Activated naive CD4-positive, alpha-beta T cell treated with anti-CD3 and anti-CD28 coated beads, Interleukin-2, amount 50 U/mL, for 16 hours (primary cell): ENCODE measurements around the gene TMEM51.

Experiments used
- DNase-seq: peaks from one replicate; pipeline ENCODE4 v3.0.0-alpha.2; 2020

The TMEM51 gene, protein sequence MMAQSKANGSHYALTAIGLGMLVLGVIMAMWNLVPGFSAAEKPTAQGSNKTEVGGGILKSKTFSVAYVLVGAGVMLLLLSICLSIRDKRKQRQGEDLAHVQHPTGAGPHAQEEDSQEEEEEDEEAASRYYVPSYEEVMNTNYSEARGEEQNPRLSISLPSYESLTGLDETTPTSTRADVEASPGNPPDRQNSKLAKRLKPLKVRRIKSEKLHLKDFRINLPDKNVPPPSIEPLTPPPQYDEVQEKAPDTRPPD

GRCh38 chr1:15153184-15153841 is at the start of gene TMEM51:
Gene TMEM51, plus strand, starts transcription at chr1:15153747. Its CDS starts 61,341 bp downstream, at chr1:15215088.
- no peak for DNase-seq

DNA sequence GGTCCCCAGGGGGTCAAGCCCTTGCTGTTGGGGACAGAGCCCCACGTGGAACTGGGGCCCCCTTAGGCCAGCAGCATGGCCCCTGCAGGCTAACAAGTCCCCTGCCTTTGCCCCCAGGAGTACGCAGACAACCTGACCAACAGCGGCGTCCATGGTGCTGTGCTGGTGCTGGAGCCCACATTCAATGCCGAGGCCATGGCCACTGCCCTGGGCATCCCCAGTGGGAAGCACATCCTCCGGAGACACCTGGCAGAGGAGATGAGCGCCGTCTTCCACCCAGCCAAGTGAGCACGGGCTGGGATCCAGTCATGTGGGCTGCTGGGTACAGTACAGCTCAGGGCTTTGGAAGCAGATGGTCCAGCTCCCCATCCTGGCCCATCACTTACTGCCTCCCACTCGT is 49.6 kb upstream of the TMEM51 start:
- no peak for DNase-seq

- no peak for DNase-seq
These were observed 48.8 kb upstream of the TMEM51 start for GRCh38 chr1:15104768-15105167.

GRCh38 chr1:15106608-15107007 is 46.9 kb upstream of the TMEM51 start:
- no peak for DNase-seq

DNA sequence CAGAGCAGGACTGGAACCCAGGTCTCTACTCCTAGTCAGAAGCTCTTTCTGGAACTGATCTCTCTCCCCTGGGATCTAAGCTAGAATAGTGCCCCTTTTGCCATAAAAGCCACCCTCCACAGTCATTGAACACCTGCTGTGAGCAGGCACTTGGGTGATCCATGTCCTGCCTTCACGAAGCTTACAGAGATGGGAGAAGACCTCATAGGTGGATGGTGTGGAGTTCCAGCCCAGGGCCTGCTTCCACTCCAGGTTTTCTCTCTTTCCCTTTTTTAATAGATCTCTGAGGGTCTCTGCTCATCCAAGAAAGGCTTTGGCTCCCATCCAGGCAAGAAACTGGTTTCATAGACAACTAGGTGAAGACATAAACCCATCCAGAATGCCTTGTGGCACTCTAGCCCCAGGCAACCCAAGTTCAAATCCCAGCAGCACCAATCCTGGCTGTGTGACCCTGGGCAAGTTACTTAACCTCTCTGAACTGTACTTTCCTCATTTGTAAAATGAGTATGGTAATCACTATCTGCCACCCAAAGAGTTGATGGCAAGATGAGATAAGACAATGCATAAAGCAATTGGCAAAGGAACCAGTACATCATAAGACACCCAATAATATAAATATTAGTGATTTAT is 46.4 kb upstream of the TMEM51 start:
- no peak for DNase-seq

DNA sequence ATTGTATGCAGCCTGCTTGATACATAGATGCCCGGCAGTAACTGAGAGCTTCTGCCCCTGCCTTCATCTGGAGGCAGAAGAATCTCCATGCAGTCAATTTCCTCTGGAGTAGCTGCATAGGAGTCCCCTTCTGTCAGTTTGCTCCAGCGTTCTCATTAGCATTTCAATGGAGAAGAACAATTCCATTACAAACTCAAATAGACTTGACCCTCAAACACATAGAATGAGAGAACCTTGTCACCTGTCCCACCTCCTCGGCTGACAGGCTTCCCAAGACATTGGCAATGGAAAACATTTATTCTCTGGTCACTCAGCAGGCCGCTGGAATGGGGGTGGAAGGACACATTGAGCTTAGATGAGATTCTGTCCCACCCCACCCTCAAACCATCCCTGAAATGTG is 45.6 kb upstream of the TMEM51 start:
- no peak for DNase-seq

GRCh38 chr1:15110128-15110866 is 43.2 kb upstream of the TMEM51 start:
- DNase-seq, result no peak

DNA sequence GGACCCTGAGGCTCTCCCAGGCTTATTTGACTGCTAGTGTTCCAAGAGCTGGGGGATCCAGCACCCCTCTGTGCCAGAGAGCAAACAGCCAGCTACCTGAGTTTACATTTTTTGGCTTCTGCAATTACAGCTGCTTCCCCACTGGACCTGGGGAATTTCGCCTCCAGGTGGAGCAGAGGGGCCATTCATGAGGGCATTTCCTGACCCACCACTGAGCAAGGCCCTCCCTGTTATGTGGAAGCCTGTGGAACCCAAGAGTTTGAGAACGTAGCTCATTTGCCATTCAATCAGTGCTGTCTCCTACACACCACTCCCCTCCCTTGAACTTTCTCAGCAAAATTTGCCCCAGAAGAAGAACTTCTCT is 42.7 kb upstream of the TMEM51 start:
- DNase-seq, result no peak

- DNase-seq, result no peak
These were observed 40.4 kb upstream of the TMEM51 start for GRCh38 chr1:15113146-15113545.

DNA sequence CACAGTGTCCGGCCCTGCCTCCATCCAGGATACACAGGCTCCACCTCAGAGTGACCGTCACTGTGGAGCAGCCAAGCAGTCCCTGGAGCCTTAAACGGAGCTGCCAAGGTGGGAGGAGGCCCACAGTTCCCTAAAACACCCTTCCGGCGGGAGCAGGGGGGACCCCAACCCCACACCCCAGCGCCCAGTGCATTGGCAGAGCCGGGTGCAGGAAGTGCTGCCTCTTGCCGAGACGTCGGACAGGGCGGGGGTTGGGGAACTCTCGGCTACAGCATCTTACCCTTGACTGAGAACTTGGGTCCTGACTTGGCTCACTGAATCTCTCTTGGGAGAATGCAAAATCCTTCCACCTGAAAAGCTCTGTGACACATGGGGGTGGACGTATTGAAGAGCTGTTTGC is 38.7 kb upstream of the TMEM51 start:
- no peak for DNase-seq

DNA sequence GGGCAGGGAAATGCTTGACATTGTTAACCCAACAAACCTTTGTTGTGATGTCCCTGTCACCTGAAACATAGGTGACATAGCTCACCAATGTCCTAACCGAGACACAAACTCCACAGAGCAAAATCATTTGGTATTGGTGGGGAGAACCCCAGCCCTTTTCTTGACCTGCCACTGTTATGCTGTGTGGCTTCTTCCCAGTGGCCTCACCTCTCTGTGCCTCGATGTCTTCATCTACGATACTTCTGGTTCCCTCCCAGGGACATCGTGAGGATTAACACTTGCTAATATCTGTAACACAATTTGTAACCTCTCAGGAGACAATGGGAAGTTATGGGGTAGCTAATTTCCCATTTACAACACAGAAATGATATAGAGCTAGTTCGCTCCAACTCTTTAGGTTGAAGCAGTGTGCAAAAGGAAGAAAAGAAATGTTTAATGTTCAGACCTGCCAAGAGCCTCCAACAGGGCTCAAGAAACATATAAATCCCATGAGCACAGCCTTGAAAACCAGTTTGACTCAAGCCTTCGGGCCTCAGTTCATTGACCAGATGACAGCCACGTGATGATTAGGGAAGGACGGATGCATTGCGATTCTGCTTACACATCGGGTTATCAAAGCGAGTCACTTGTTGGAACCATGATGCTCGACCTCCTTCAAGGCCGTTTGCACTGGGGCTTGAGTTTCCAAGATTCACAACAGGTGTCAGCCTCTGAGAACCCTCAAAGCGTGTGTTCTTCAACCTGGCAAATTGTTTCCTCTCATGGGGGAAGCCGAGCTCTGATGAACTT is 37.8 kb upstream of the TMEM51 start:
- DNase-seq, result no peak

GRCh38 chr1:15116966-15117365 is 36.6 kb upstream of the TMEM51 start:
- no peak for DNase-seq

DNA sequence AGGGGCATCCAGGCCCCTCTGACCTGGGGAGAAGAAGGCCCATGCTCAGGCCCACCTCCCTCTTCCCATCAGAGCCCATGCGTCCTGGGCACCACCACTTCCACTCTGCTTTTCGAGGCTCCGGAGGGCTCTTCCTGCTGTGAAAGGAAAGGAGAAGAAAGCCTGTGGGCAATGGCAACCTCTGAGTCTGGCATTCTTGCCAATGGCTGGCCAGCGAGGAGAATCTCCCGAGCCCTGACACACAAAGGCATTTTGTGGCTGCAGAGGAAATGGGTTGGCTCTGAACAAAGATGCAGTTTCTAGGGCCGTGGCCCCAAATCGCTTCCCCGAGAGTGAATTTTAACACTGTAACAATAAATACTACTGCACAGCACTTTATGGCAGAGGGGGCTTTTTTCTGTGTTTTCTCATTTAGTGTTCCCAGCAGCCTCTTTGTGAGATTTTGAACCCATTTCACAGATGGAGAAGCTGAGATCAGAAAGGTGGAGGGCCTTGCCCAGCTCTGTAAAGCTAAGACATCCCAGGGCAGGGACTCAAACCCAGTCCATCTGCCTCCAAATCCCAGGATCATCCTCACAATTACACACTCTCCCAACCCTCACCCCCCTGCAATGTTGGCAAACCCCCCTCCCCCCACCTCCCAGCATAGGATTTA is 35.7 kb upstream of the TMEM51 start:
- no peak for DNase-seq

- DNase-seq, result no peak
These were observed 35.0 kb upstream of the TMEM51 start for GRCh38 chr1:15118579-15118978.

DNA sequence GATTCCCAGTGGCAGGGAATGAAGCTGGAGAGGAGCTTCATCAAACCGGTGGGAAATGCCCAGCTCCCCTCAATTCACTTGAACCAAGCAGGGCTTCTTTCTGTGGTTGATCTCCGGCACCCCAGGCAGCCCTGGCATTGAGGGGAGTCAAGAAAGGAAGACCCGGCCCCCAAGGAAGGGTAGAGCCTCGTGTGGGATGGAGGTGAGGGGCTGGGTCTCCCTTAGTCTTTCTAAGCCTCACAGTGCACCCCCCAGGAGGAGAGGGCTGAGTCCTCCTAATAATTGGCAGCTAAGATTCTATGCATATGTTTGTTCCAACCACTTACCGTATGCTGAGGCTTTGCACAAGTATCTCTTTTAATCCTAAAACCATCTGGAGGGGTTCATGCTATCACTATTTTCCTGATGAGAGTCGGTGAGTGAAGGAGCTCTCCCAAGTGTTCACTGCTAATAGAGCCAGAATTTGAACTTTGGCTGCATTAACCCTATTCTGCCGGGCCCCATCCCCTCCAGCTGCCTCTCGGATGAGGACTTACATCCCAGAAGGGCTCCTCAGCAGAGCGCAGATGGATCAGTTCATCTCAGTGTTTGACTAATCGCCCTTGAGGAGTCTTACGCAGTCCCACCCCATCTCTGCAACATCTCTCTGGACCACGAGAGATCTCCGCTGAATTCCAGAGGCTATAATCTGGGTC is 33.1 kb upstream of the TMEM51 start:
- no peak for DNase-seq

DNA sequence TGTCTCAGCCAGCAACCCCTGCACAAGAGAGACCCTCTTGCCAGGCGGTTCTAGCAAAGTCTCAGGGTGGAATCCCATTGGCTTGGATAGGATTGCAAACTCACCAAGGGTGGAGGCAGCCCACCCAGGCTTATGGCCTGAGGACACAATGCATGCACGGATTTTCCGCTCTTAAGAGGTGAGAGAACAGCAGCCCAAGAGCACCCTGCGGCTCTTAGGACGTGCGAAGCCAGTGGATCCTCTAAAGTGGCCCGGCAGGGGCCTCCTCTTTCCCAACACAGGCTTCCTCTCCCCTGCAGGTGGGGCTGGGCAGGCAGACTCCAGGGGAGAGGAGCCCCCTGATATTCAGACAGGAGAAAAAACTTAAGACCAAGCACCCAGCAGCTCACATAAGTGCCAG is 31.2 kb upstream of the TMEM51 start:
- DNase-seq, result no peak

DNA sequence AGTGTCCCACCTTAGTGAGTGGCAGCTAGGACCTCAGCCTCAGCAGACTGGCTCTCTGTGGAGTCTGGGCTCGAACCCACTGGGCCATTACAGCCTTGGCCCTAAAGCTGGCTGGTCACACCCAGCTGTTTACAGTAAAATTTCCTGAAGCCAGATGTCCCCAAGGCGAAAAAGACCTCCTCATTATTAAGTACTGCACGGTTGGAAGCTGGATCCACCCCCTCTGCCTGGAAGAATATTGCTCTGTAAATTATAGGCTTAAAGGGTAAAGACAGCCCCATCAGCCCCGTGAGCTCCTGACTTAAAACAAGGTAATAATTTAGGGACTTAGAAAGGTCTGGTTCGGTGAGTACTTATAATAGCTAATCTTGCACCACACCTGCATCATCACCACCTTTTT is 30.3 kb upstream of the TMEM51 start:
- DNase-seq, result no peak

- no peak for DNase-seq
These were observed 29.6 kb upstream of the TMEM51 start for GRCh38 chr1:15123925-15124324.

GRCh38 chr1:15124362-15125100 is 29.0 kb upstream of the TMEM51 start:
- DNase-seq, result no peak

GRCh38 chr1:15125101-15125745 is 28.3 kb upstream of the TMEM51 start:
- no peak for DNase-seq

DNA sequence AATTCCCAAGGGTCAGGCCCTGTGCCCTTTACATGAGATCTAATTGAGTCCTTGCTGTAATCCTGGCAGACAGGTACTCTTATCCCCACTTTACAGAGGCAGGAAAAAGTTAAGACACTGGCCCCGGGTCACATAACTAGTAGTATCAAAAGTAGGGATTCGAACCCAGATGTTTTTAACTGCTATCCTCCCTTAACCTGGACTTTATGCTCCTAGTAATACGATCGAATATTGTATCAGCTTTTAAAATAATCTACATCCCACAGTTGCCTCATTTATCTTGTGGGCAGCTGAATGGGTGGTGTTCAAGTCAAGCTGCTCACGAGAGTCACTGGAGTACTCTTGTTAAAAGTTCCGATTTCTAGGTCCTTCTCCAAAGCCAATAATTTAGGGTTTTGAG is 25.5 kb upstream of the TMEM51 start:
- no peak for DNase-seq
